Measurements from ENCODE around the gene CDH26. TPM values are rescaled to one million over a fixed set of nuclear protein-coding genes. Genes with fewer than 3 reads are reported as not detected.

The CDH26 gene
- total RNA-seq (2021; fragmentation: NEBNext Ultra II Directional; extraction: Animal tissue kit (Norgen Biotek cat#: 25700)) = under 1 TPM in 2 of 6 experiments, not detected in 4; 0.17 to 0.27 TPM
- long read RNA-seq = 0 reads

DNA sequence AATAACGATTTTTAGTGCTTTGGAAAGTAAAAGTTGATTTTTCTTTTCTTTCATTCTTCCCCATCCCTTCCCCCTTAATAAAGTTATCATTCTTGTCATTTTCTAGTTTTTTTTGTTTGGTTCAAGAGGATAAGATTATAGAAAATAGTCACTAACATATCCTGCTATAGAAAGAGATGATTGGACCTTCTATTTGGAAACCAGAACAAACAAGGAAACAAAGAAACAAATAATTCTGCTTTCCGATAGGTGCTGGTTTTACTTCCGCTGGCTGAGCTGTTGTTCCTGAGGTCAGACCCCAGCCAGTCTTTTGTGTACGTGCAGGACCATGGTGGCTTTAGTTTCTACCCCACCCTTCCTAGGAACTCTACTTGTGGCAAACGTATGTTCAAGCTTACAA, at the start of gene CDH26:
TSS of gene CDH26 (plus strand) at position 301 of the 400 bp plus-strand sequence. CDS start 304 bp downstream, outside the sequence.
- H3K27me3 Mint-ChIP-seq (ENCODE audit: insufficient read depth) = no peaks in the 10 kb centered on the region; the same call in 1 of the 2 replicates
- H3K4me1 Mint-ChIP-seq (ENCODE audit: low read depth) = no peaks in the 10 kb centered on the region
- no peak within 1 kb of the TSS for H3K27ac Mint-ChIP-seq
- TF ChIP-seq, protein P1, sequence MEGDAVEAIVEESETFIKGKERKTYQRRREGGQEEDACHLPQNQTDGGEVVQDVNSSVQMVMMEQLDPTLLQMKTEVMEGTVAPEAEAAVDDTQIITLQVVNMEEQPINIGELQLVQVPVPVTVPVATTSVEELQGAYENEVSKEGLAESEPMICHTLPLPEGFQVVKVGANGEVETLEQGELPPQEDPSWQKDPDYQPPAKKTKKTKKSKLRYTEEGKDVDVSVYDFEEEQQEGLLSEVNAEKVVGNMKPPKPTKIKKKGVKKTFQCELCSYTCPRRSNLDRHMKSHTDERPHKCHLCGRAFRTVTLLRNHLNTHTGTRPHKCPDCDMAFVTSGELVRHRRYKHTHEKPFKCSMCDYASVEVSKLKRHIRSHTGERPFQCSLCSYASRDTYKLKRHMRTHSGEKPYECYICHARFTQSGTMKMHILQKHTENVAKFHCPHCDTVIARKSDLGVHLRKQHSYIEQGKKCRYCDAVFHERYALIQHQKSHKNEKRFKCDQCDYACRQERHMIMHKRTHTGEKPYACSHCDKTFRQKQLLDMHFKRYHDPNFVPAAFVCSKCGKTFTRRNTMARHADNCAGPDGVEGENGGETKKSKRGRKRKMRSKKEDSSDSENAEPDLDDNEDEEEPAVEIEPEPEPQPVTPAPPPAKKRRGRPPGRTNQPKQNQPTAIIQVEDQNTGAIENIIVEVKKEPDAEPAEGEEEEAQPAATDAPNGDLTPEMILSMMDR (IDR thresholded peaks at IDR 0.05) = no peak
- H3K4me3 Mint-ChIP-seq = no peak within 1 kb of the TSS
- no peaks in the 10 kb centered on the region for H3K9me3 Mint-ChIP-seq
- no peaks in the 10 kb centered on the region for H3K36me3 Mint-ChIP-seq (ENCODE audit: low read depth)
- no peak for DNase-seq

DNA sequence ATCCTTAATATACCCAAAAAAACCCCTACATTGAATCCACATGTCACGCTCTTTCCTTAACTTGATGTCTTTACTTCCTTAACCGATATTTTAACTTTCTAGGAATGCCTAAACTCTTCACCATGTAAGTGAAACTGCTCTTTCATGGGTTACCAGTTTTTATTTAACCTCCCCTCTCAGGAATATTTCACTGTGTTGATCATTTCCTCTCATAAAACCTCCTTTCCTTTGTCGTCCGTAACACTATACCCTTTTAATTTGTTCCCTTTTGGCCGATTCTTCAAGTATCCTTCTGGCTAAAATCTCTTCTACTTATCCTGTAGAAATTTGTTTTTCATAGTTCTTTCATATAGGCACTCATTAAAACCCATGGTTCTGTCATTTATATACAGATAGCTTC, 49.4 kb upstream of the CDH26 start:
- TF ChIP-seq, protein P1 (IDR thresholded peaks at IDR 0.05) = no peak
- H3K27ac Mint-ChIP-seq = no peak overlapping the region

DNA sequence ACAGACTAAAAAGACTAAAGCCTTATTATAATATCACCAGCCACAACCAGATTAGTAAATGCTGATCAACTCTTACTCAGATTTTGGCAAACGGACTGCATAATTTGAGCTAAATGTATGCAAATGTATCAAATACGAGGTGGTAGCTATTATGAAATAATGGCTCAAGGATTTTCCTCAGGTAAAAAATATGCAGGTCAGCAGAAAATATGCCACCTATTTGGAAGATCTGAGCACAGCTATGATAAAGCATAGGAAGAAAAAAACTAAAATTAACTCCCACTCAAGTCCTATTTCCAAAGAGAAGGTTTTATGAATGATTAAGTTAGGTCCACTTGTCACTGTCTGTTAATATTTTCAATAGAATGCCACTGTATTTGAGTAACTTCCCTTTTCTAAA, 47.2 kb upstream of the CDH26 start:
- TF ChIP-seq, protein P1 (IDR thresholded peaks at IDR 0.05) = no peak
- H3K36me3 Mint-ChIP-seq (ENCODE audit: low read depth) = no peaks in the 10 kb centered on the region
- no peak for DNase-seq
- H3K9me3 Mint-ChIP-seq = no peaks in the 10 kb centered on the region
- no peak overlapping the region for H3K27ac Mint-ChIP-seq
- H3K4me3 Mint-ChIP-seq = no peak overlapping the region
- H3K4me1 Mint-ChIP-seq (ENCODE audit: low read depth) = no peaks in the 10 kb centered on the region
- no peaks in the 10 kb centered on the region for H3K27me3 Mint-ChIP-seq (ENCODE audit: insufficient read depth)

More for the DNA sequence above, 49.4 kb upstream of the CDH26 start:
- Mint-ChIP-seq H3K4me3 (no peak overlapping the region), H3K9me3 (no peaks in the 10 kb centered on the region), H3K4me1 (ENCODE audit: low read depth) (no peaks in the 10 kb centered on the region), H3K36me3 (ENCODE audit: low read depth) (no peaks in the 10 kb centered on the region), H3K27me3 (ENCODE audit: insufficient read depth) (no peaks in the 10 kb centered on the region)
- DNase-seq = no peak

DNA sequence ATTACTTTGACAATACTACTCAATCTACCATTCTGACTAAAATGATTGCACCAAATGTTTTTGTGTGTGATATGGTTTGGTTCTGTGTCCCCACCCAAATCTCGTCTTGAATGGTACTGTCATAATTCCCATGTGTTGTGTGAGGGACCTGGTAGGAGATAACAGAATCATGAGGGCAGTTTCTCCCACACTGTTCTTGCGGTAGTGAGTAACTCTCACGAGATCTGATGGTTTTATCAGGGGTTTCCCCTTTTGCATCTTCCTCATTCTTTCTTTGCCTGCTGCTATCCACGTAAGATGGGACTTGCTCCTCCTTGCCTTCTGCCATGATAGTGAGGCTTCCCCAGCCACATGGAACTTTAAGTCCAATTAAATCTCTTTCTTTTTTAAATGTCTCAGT, 45.6 kb upstream of the CDH26 start:
- Mint-ChIP-seq H3K27me3 (ENCODE audit: insufficient read depth) (no peaks in the 10 kb centered on the region), H3K4me1 (ENCODE audit: low read depth) (no peaks in the 10 kb centered on the region), H3K36me3 (ENCODE audit: low read depth) (no peaks in the 10 kb centered on the region), H3K27ac (no peak overlapping the region), H3K4me3 (no peak overlapping the region), H3K9me3 (no peaks in the 10 kb centered on the region)
- TF ChIP-seq, protein P1 (IDR thresholded peaks at IDR 0.05) = no peak
- no peak for DNase-seq

DNA sequence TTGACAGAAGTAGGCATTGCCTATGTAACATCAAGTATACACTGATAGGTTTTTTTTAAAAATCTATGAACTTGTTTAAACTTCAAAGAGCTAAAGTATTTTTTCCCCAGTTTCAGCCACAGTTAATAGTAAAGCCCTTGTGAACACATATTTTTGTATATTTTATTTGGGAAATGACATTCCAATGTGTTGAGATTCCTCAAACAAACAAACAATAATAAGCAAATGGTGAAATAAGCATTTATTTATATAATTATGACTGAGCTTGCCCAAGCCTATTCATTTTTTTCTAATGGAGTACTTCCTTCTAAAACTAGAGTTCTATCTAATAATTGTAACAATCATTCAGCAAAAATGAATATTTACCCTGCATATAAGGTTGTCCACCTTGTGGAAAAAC, 37.3 kb upstream of the CDH26 start:
- H3K36me3 Mint-ChIP-seq (ENCODE audit: low read depth) = no peaks in the 10 kb centered on the region
- H3K9me3 Mint-ChIP-seq = no peaks in the 10 kb centered on the region
- TF ChIP-seq, protein P1 (IDR thresholded peaks at IDR 0.05) = no peak
- no peaks in the 10 kb centered on the region; the same call in 1 of the 2 replicates for H3K27me3 Mint-ChIP-seq (ENCODE audit: insufficient read depth)
- H3K4me1 Mint-ChIP-seq (ENCODE audit: low read depth) = no peaks in the 10 kb centered on the region
- H3K4me3 Mint-ChIP-seq = no peak overlapping the region
- H3K27ac Mint-ChIP-seq = no peak overlapping the region
- DNase-seq = no peak

DNA sequence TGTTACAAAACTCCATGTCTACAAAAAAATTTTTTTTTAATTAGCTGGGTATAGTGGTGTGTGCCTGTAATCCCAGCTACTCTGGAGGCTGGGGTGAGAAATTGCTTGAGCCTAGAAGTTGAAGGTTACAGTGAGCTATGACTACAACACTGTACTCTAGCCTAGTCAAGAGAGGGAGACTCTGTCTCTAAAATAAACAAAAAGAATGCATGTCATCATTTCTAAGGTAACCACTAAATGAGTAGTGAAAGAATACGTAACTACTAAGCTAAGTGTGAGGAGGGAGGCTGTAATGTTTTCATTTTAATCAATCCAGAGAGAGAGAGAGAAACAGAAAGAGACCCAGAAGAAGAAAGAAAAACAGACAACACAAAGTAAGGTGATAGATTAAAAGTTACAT, 34.7 kb upstream of the CDH26 start:
- H3K36me3 Mint-ChIP-seq (ENCODE audit: low read depth) = no peaks in the 10 kb centered on the region
- H3K4me1 Mint-ChIP-seq (ENCODE audit: low read depth) = no peaks in the 10 kb centered on the region
- H3K27ac Mint-ChIP-seq = no peak overlapping the region
- H3K27me3 Mint-ChIP-seq (ENCODE audit: insufficient read depth) = no peaks in the 10 kb centered on the region; the same call in 1 of the 2 replicates
- DNase-seq = no peak
- TF ChIP-seq, protein P1 (IDR thresholded peaks at IDR 0.05) = no peak
- no peaks in the 10 kb centered on the region for H3K9me3 Mint-ChIP-seq
- H3K4me3 Mint-ChIP-seq = no peak overlapping the region
